DND-41 (cell line): ENCODE data around the gene UBXN1.
A peak's percentile ranks its signal among the peaks of the same experiment; 100 is the strongest.

ENCODE experiments used
- ATAC-seq: fragments of 200-7000 bp; cut with Tn5 transposase; 3 replicates; pipeline ENCODE4 v1.9.1; 2021; ENCODE audit warnings: low read depth; ENCODE audit not compliant: insufficient read depth
- DNase-seq: peaks from one replicate; pipeline ENCODE4 v3.0.0-alpha.2; 2020
- H2AFZ ChIP-seq: 2 replicates; pipeline ENCODE4 v1.6.0; 2012; ENCODE audit warnings: low read depth, low read length
- H3K27ac ChIP-seq: 2 replicates; pipeline ENCODE4 v1.5.1; 2012; ENCODE audit warnings: low read length, inconsistent platforms
- H3K27me3 ChIP-seq: fragments of 200-600 bp; sonication (generic); 2 replicates; pipeline ENCODE4 v1.6.0; 2012; ENCODE audit warnings: low read length, mild to moderate bottlenecking, inconsistent platforms; ENCODE audit not compliant: insufficient read depth, poor library complexity
- H3K36me3 ChIP-seq: 2 replicates; pipeline ENCODE4 v1.5.1; 2012; ENCODE audit warnings: low read length, inconsistent platforms; ENCODE audit not compliant: insufficient read depth
- H3K4me1 ChIP-seq: 2 replicates; pipeline ENCODE4 v1.5.1; 2012; ENCODE audit warnings: mild to moderate bottlenecking, low read length; ENCODE audit not compliant: insufficient read depth
- H3K4me2 ChIP-seq: 2 replicates; pipeline ENCODE4 v1.6.0; 2012; ENCODE audit warnings: mild to moderate bottlenecking, moderate library complexity, low read length, inconsistent platforms; ENCODE audit not compliant: insufficient read depth
- H3K4me3 ChIP-seq, 2 experiments: fragments of 200-600 bp in 1 of 2; shearing (Covaris generic) in 1 of 2; 2 replicates each; pipeline ENCODE4 v1.5.1; 2012 to 2016; ENCODE audit warnings: inconsistent platforms in 2 of 2, low read length in 2 of 2, mild to moderate bottlenecking in 2 of 2, low read depth in 1 of 2, moderate library complexity in 1 of 2
- H3K79me2 ChIP-seq: 2 replicates; pipeline ENCODE4 v1.6.0; 2012; ENCODE audit warnings: low read length, inconsistent platforms; ENCODE audit not compliant: insufficient read depth
- H3K9ac ChIP-seq: 2 replicates; pipeline ENCODE4 v1.6.0; 2012; ENCODE audit warnings: low read depth, mild to moderate bottlenecking, inconsistent platforms, low read length, moderate library complexity
- H3K9me3 ChIP-seq: 2 replicates; pipeline ENCODE4 v1.5.1; 2012; ENCODE audit warnings: low read length, moderate library complexity, mild to moderate bottlenecking, inconsistent platforms; ENCODE audit not compliant: insufficient read depth, severe bottlenecking
- H4K20me1 ChIP-seq: 2 replicates; pipeline ENCODE4 v1.6.0; 2012; ENCODE audit warnings: low read length; ENCODE audit not compliant: insufficient read depth
- EZH2 ChIP-seq: IDR thresholded peaks from 3 replicates; pipeline ENCODE4 v1.6.1; 2012; ENCODE audit warnings: borderline replicate concordance, low read depth, mild to moderate bottlenecking, moderate library complexity, low read length, inconsistent platforms; ENCODE audit not compliant: severe bottlenecking
- TF ChIP-seq, protein P1 (sequence below): IDR thresholded peaks from 2 replicates; pipeline ENCODE4 v1.5.1; 2012; ENCODE audit warnings: borderline replicate concordance, low read length, moderate library complexity, mild to moderate bottlenecking; ENCODE audit not compliant: poor library complexity, severe bottlenecking; ENCODE audit errors: extremely low read depth

UBXN1 gene

DNA sequence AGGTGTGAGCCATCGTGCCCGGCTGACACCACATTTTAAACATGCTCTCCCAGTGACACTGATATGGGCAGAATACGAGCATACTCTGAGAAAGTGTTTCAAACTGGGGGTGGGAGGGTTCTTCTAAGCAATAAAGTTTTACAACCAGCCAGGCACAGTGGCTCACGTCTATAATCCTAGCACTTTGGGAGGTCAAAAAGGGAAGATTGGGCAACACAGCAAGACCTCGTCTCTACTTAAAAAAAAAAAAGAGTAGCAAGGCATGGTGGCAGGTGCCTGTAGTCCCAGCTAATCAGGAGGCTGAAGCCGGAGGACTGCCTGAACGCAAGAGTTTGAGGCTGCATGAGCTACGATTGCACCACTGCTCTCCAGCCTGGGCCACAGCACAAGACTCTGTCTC is 34.7 kb downstream of the UBXN1 start:
- Histone ChIP-seq H3K27ac (no peak overlapping the region), H2AFZ (no peak overlapping the region), H3K4me1 (peaks cover 36% of the 10 kb centered on the region), H3K79me2 (peaks cover 84% of the 10 kb centered on the region), H3K36me3 (peaks cover 45% of the 10 kb centered on the region), H3K27me3 (no peaks in the 10 kb centered on the region), H3K4me2 (peak overlapping the region; percentile 85; the same call in 1 of the 2 replicates), H3K4me3 (no peak overlapping the region), H4K20me1 (peaks cover 21% of the 10 kb centered on the region), H3K9ac (0 out of 2 replicates have a peak overlapping the region, but pooled peaks have one; percentile 2), H3K9me3 (no peaks in the 10 kb centered on the region)
- TF ChIP-seq, protein P1, sequence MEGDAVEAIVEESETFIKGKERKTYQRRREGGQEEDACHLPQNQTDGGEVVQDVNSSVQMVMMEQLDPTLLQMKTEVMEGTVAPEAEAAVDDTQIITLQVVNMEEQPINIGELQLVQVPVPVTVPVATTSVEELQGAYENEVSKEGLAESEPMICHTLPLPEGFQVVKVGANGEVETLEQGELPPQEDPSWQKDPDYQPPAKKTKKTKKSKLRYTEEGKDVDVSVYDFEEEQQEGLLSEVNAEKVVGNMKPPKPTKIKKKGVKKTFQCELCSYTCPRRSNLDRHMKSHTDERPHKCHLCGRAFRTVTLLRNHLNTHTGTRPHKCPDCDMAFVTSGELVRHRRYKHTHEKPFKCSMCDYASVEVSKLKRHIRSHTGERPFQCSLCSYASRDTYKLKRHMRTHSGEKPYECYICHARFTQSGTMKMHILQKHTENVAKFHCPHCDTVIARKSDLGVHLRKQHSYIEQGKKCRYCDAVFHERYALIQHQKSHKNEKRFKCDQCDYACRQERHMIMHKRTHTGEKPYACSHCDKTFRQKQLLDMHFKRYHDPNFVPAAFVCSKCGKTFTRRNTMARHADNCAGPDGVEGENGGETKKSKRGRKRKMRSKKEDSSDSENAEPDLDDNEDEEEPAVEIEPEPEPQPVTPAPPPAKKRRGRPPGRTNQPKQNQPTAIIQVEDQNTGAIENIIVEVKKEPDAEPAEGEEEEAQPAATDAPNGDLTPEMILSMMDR: no peak
- no peak for TF ChIP-seq EZH2
- DNase-seq: no peak
- no peak for ATAC-seq

DNA sequence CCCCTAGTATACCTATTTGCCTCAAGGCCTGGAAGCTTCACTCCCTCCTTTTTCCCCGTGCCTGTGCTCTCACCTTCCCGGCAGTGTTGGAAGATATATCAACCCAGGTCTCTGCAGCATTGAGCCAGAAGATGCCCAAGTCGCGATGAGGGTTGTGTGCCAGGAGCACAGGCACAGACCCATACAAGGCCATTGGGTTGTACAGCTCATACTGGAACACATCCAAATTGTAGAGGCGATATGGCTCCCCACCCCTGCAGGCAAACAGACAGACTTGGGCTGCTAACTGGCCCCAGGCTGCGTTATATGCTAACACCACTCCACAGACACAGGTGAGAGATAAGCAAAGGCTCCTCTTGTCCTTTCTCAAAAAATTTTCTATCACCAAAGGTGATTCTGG is 46.4 kb downstream of the UBXN1 start:
- no peak overlapping the region for H2AFZ ChIP-seq
- DNase-seq (no peak), ATAC-seq (no peak)
- no peak overlapping the region for H3K4me2 ChIP-seq
- H4K20me1 ChIP-seq: peaks cover 8% of the 10 kb centered on the region; the same call in 1 of the 2 replicates
- no peaks in the 10 kb centered on the region for H3K27me3 ChIP-seq
- H3K9me3 ChIP-seq: no peaks in the 10 kb centered on the region
- peaks cover 11% of the 10 kb centered on the region for H3K79me2 ChIP-seq
- H3K36me3 ChIP-seq: peaks cover 93% of the 10 kb centered on the region
- no peak overlapping the region for H3K27ac ChIP-seq
- TF ChIP-seq, protein P1: no peak
- no peak for TF ChIP-seq EZH2
- no peaks in the 10 kb centered on the region for H3K4me1 ChIP-seq
- no peak overlapping the region for H3K4me3 ChIP-seq
- no peak overlapping the region for H3K9ac ChIP-seq

DNA sequence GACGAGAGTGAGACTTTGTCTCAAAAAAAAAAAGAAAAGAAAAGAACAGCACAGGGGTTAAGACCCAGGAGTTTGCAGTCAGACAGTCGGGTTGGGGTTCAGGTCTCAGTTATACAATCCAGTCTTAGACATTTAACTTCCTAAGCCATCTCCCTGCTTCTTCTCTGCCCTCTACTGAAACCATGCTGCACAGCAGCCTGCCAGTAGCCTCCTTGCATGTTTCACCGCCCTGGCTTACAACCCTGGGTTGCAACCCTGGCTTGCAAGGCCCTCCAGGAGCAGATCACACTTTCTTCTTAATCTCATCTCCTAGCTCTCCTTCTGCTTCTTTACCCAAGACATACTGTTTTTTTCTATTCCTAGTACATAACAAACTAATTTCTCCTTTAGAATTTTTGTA is 51.2 kb downstream of the UBXN1 start:
- peaks cover 76% of the 10 kb centered on the region for H3K36me3 ChIP-seq
- 0 out of 3 replicates have a peak, but pooled peaks have one; percentile 40 for ATAC-seq

More for the DNA sequence above, 51.2 kb downstream of the UBXN1 start:
- Histone ChIP-seq H2AFZ (no peak overlapping the region), H3K79me2 (no peaks in the 10 kb centered on the region; the same call in 1 of the 2 replicates), H3K4me3 (no peak overlapping the region), H3K27ac (no peak overlapping the region), H4K20me1 (peaks cover 4% of the 10 kb centered on the region; the same call in 1 of the 2 replicates), H3K9ac (no peak overlapping the region), H3K4me2 (no peak overlapping the region), H3K4me1 (no peaks in the 10 kb centered on the region), H3K27me3 (no peaks in the 10 kb centered on the region), H3K9me3 (no peaks in the 10 kb centered on the region)
- no peak for DNase-seq
- TF ChIP-seq, protein P1: peak; percentile 31
- TF ChIP-seq EZH2: no peak
